Measurements from ENCODE around the gene TBPL1. TPM values are rescaled to one million over a fixed set of nuclear protein-coding genes. Genes with fewer than 3 reads are reported as not detected.

The TBPL1 gene
- total RNA-seq, 1 experiment from 2014 or later: 39.7 TPM

- ATAC-seq: peak; percentile 87
- Histone ChIP-seq H3K9me3 (ENCODE audit: control insufficient read depth, insufficient read depth, low read depth, low read length) (no peaks in the 10 kb centered on the region), H3K4me1 (ENCODE audit: control insufficient read depth, insufficient read depth, low read length) (peaks cover 29% of the 10 kb centered on the region), H3K4me3 (ENCODE audit: low read depth in 2 of 2, low read length in 2 of 2) (peak overlapping the region in 1 of 2 experiments; percentile 6; a peak in 1 of 4 replicates), H3K36me3 (ENCODE audit: control insufficient read depth, insufficient read depth, low read length) (no peaks in the 10 kb centered on the region), H3K27ac (ENCODE audit: low read length) (peak overlapping the region; percentile 81), H3K27me3 (ENCODE audit: control insufficient read depth, insufficient read depth, low read length) (no peaks in the 10 kb centered on the region)
- intact Hi-C loops (cut with micrococcal nuclease; ENCODE audit: unreplicated experiment): no loop called here
- in situ Hi-C loops (cut with HindIII; ENCODE audit: low pct_unique_long_range_greater_than_20kb, low sequenced_read_pairs): no loop called here
- TF ChIP-seq TCF7L2 (IDR thresholded peaks at IDR 0.05; ENCODE audit: low read depth, low read length) (no peak), POLR2AphosphoS5 (IDR thresholded peaks at IDR 0.05; ENCODE audit: low read depth, low read length) (no peak), SIN3A (IDR thresholded peaks at IDR 0.05; ENCODE audit: borderline replicate concordance, insufficient read depth, low read depth, low read length) (no peak)
- TF ChIP-seq, protein P1, sequence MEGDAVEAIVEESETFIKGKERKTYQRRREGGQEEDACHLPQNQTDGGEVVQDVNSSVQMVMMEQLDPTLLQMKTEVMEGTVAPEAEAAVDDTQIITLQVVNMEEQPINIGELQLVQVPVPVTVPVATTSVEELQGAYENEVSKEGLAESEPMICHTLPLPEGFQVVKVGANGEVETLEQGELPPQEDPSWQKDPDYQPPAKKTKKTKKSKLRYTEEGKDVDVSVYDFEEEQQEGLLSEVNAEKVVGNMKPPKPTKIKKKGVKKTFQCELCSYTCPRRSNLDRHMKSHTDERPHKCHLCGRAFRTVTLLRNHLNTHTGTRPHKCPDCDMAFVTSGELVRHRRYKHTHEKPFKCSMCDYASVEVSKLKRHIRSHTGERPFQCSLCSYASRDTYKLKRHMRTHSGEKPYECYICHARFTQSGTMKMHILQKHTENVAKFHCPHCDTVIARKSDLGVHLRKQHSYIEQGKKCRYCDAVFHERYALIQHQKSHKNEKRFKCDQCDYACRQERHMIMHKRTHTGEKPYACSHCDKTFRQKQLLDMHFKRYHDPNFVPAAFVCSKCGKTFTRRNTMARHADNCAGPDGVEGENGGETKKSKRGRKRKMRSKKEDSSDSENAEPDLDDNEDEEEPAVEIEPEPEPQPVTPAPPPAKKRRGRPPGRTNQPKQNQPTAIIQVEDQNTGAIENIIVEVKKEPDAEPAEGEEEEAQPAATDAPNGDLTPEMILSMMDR (IDR thresholded peaks at IDR 0.05): no peak
- TF ChIP-seq, protein P2, sequence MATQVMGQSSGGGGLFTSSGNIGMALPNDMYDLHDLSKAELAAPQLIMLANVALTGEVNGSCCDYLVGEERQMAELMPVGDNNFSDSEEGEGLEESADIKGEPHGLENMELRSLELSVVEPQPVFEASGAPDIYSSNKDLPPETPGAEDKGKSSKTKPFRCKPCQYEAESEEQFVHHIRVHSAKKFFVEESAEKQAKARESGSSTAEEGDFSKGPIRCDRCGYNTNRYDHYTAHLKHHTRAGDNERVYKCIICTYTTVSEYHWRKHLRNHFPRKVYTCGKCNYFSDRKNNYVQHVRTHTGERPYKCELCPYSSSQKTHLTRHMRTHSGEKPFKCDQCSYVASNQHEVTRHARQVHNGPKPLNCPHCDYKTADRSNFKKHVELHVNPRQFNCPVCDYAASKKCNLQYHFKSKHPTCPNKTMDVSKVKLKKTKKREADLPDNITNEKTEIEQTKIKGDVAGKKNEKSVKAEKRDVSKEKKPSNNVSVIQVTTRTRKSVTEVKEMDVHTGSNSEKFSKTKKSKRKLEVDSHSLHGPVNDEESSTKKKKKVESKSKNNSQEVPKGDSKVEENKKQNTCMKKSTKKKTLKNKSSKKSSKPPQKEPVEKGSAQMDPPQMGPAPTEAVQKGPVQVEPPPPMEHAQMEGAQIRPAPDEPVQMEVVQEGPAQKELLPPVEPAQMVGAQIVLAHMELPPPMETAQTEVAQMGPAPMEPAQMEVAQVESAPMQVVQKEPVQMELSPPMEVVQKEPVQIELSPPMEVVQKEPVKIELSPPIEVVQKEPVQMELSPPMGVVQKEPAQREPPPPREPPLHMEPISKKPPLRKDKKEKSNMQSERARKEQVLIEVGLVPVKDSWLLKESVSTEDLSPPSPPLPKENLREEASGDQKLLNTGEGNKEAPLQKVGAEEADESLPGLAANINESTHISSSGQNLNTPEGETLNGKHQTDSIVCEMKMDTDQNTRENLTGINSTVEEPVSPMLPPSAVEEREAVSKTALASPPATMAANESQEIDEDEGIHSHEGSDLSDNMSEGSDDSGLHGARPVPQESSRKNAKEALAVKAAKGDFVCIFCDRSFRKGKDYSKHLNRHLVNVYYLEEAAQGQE (IDR thresholded peaks at IDR 0.05; ENCODE audit: insufficient read depth in 1 of 2, low read depth in 2 of 2, low read length in 1 of 2): no peak
- no TSS peak for BruUV-seq (replicated peaks)
- ChIA-PET POLR2A (interaction anchor here (0.6 to 1.3 kb wide), 3 partner anchors 14 to 1395 kb away, joined by 3 to 7 read pairs (median 4); no protein-coding TSS in a partner anchor), CTCF (no interaction called here)
- no peak for DNase-seq (ENCODE audit: low read depth, low spot score)
These were observed 62.9 kb downstream of the TBPL1 start for GRCh38 chr6:134015719-134016557.

- H3K9me3 ChIP-seq (ENCODE audit: control insufficient read depth, insufficient read depth, low read depth, low read length): no peaks in the 10 kb centered on the region
- H3K36me3 ChIP-seq (ENCODE audit: control insufficient read depth, insufficient read depth, low read length): no peaks in the 10 kb centered on the region
- in situ Hi-C loops (cut with HindIII; ENCODE audit: low pct_unique_long_range_greater_than_20kb, low sequenced_read_pairs): no loop called here
- ATAC-seq (no peak; the same call in 1 of the 2 replicates), DNase-seq (ENCODE audit: low read depth, low spot score) (no peak)
- peaks cover 29% of the 10 kb centered on the region for H3K4me1 ChIP-seq (ENCODE audit: control insufficient read depth, insufficient read depth, low read length)
- no TSS peak for BruUV-seq (replicated peaks)
- ChIA-PET POLR2A (interaction anchor here (0.6 to 1.3 kb wide), 2 partner anchors 14 to 19 kb away, joined by 3 to 7 read pairs; no protein-coding TSS in a partner anchor), CTCF (no interaction called here)
- intact Hi-C loops (cut with micrococcal nuclease; ENCODE audit: unreplicated experiment): no loop called here
- H3K4me3 ChIP-seq (ENCODE audit: low read depth in 2 of 2, low read length in 2 of 2): no peak overlapping the region
- no peaks in the 10 kb centered on the region for H3K27me3 ChIP-seq (ENCODE audit: control insufficient read depth, insufficient read depth, low read length)
- peak overlapping the region; percentile 81 for H3K27ac ChIP-seq (ENCODE audit: low read length)
- TF ChIP-seq, protein P2 (IDR thresholded peaks at IDR 0.05; ENCODE audit: insufficient read depth in 1 of 2, low read depth in 2 of 2, low read length in 1 of 2): no peak
- TF ChIP-seq TCF7L2 (IDR thresholded peaks at IDR 0.05; ENCODE audit: low read depth, low read length) (peak; percentile 94), POLR2AphosphoS5 (IDR thresholded peaks at IDR 0.05; ENCODE audit: low read depth, low read length) (peak; percentile 38; the same call in 1 of the 2 replicates)
- TF ChIP-seq, protein P1 (IDR thresholded peaks at IDR 0.05): no peak
These were observed 63.5 kb downstream of the TBPL1 start for GRCh38 chr6:134016558-134016814.
